22Rv1 (cell line): Measurements from ENCODE around the gene MAN1C1.

Source experiments
- H3K27ac ChIP-seq: fragments of 450-650 bp; 2 replicates; pipeline ENCODE4 v1.5.1; 2017
- ZFX ChIP-seq: fragments of 450-650 bp; IDR thresholded peaks from 2 replicates; pipeline ENCODE4 v1.6.1; 2017; ENCODE audit warnings: antibody characterized with exemption, borderline replicate concordance
- TF ChIP-seq, protein P1 (sequence below): fragments of 450-650 bp; IDR thresholded peaks from 2 replicates; pipeline ENCODE4 v1.5.1; 2017; ENCODE audit warnings: mild to moderate bottlenecking

The MAN1C1 gene

DNA sequence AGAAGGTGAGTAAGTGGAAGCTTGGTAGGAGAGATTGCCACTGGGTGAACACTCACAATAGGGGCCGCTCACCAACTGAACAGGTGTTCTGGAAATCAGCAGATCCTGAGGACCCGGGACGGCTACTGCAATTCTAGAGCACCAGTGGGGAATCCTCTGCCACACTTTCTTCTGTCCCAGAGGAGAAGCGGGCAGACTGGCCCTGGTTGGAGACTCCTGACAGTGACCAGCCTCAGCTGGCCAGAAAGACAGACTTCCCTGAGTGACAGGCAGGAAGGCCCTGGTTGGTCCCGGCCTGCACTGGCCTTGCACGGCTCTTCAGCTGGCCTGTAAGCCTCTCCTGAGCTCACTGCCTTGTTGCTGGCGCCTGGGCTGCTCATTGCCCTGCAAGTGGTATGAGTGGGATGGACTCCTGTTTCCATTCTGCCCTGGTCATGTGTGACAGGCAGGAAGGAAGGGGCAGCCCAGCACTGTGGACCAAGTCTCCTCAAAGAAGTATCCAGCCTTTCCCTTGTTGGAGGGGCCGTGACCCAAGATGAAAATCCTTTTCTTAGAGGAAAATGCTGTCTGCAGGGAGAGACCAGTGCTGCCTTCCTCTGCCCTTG, 34.5 kb downstream of the MAN1C1 start:
- TF ChIP-seq, protein P1, sequence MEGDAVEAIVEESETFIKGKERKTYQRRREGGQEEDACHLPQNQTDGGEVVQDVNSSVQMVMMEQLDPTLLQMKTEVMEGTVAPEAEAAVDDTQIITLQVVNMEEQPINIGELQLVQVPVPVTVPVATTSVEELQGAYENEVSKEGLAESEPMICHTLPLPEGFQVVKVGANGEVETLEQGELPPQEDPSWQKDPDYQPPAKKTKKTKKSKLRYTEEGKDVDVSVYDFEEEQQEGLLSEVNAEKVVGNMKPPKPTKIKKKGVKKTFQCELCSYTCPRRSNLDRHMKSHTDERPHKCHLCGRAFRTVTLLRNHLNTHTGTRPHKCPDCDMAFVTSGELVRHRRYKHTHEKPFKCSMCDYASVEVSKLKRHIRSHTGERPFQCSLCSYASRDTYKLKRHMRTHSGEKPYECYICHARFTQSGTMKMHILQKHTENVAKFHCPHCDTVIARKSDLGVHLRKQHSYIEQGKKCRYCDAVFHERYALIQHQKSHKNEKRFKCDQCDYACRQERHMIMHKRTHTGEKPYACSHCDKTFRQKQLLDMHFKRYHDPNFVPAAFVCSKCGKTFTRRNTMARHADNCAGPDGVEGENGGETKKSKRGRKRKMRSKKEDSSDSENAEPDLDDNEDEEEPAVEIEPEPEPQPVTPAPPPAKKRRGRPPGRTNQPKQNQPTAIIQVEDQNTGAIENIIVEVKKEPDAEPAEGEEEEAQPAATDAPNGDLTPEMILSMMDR = no peak
- TF ChIP-seq ZFX = no peak
- no peak overlapping the region for H3K27ac ChIP-seq

DNA sequence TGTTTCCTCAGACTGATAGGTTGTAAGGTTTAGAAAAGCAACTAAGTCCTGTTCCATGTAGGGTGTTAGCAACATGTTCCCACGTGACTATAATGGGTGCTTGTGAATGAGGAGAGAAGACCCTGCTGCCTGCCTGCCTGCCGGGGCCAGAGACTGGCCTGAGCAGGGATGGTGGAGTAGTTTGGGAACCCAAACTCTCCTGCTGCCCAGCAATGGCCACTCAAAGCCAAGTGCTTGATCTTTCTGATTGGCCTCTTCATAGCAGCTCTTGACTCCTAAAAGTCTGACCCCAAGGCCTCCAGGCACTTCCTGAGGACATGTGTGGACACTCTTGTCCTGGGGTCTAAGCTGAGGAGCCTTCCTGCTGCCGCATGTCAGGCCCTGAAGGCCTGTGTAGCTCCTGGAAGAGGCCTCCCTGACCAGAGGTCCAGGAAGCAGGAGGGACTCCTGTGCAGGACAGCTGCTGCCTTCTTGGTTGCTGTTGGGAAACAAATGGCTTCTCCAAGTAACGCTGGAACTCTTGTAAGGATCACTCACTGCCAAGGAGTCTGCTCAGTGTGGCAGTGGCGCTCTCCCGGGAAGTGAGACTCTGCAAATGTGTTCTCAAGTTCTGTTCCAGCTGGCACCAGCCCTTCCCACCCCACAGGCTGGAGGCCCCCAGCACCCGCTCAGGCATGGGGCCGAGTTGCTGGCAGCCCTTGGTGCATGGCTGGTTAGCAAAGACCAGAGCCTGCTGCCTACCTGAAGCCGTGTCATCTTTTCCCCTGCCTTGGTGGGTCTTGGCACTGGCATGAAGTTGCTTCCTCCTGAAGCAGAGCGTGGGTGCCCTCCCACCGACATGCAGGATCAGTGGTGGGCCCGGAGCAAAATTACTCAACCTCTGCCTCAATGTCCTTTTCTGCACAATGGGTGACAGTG, 35.5 kb downstream of the MAN1C1 start:
- no peak overlapping the region for H3K27ac ChIP-seq

DNA sequence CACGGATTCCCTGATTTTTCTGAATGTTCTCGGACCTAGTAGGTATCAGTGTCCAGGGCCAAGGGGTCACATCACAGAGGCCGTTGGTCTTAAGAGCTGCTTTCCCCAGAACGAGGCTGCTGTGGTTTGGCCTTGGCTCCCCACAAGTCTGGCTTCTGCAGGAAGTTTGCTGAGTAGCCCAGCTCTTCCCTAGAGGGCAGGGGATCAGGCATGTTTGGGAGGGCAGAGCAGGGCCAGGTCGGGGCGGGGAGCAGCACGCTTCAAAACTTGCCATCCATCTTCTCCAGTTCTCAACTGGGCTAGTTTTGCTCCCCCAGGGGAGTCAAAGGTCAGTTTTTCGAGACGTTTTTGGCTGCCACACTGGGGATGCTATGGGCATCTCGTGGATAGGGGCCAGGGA, 37.0 kb downstream of the MAN1C1 start:
- no peak for TF ChIP-seq ZFX
- TF ChIP-seq, protein P1 = no peak
- no peak overlapping the region for H3K27ac ChIP-seq

More for the DNA sequence above, 35.5 kb downstream of the MAN1C1 start:
- TF ChIP-seq ZFX = no peak
- TF ChIP-seq, protein P1 = no peak

DNA sequence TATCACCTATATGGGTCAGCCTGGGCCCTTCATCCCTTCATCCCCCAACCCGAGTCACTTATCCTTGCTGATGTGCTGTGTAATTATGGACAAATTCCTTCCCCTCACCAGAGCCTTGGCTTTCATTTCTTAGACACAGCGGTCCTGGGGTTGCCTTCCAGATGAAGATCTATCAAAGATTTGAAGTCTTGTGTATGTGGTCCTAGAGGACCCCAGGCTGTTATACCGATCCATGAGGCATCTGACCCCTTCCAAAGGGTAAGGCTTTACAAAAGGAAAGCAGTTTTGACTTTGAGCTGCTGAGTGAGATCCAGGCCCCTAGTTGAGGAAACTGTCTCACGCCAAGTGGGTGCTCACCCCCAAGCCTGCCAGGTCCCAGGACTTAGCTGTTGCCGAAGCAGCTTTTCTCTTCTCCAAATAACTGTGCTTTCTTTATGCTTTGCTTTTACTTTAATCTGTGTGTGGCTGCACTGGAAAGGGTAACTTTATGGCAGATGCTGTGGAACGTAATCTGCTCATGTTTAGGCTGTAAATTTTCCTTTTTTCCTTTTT, 37.6 kb downstream of the MAN1C1 start:
- TF ChIP-seq, protein P1 = no peak
- TF ChIP-seq ZFX = no peak

DNA sequence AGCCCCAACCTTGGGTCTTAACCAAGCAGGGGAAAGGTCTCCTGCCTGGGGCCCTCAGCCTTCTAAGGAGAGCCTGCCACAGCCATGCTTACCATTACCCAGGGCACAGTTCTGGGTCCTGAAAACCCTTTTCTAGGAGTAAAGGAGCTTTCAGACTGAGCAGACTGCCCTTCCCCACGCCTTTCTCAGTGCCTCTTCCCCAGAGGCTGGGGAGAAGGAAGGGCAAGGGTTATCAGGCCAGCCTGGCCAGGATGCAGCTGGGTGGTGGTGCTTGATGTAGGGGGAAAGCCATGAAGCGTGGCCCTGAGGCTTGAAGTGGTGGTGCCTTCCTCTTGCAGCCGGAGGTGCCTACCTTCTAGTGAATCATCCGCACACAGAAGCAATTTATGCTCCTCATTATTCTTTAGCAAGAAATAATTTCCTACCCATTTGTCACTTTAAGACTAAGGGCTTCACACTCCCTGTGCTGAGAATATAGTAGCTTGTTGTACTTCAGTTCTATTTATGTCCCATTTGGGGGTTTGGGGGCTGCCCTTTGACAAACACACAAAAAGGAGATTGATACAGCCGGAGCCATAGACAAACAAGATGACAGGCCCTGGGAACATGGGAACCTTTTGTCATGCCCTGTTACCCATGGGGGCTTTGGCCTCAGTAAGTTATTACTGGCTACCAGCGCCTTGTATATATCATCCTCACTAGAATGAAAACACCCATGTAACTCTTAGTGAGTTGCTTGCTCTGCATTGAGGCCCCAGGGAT, 40.7 kb downstream of the MAN1C1 start:
- TF ChIP-seq ZFX = no peak
- TF ChIP-seq, protein P1 = no peak
- H3K27ac ChIP-seq = no peak overlapping the region

More for the DNA sequence above, 37.6 kb downstream of the MAN1C1 start:
- H3K27ac ChIP-seq = no peak overlapping the region

DNA sequence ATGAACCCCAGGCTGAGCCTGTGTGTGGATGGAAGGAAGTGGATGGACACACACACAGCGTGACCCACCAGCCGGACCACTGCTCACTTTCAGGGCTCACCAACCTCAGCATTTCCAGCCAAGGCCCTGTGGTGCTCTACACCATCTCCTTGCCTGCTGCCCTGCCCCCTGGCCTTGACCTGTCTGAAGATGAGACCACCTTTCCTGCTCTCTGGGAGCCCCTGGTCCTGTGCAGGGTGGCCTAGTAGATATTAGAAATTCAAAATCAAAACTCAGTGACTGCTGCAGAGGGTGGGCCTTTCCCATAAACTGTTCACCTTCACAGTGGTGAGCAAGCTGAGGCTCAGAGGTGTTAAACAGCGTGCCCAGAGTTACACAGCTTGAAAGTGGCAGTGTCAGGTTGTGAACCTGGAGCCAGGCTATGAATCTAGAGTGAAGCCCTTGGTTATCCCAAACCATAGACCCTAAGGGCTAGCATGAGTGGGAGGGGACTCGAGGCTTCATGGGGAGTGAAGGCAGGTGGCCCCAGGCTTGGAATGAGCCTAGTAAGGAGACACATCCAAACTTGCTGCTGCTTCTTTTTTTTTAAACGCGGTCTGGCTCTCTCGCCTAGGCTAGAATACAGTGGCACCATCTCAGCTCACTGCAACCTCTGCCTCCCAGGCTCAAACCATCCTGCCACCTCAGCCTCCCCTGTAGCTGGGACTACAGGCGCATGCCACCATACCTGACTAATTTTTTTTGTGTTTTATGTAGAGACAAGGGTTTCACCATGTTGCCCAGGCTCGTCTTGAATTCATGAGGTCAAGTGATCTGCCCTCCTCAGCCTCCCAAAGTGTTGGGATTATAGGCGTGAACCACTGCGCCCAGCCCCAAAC, 41.5 kb downstream of the MAN1C1 start:
- no peak for TF ChIP-seq ZFX
- TF ChIP-seq, protein P1 = no peak
- no peak overlapping the region for H3K27ac ChIP-seq
